ENCODE data around the gene POLL. TPM values are rescaled to one million over a fixed set of nuclear protein-coding genes. Genes with fewer than 3 reads are reported as not detected.
"Not testable (repeated sequence)": the region's sequence is repeated elsewhere in the genome, so short reads cannot be mapped to it uniquely, and the experiment has no call there.

Gene POLL
- total RNA-seq = 10 to 100 TPM; 31.9 to 35.9 TPM

- ChIA-PET CTCF (interaction anchor here (0.6 to 4.5 kb wide), 8 partner anchors 14 to 426 kb away, joined by 3 to 30 read pairs (median 4); no protein-coding TSS in a partner anchor), POLR2A (interaction anchor here (0.5 to 1.7 kb wide), 9 partner anchors 9 to 285 kb away, joined by 3 to 5 read pairs (median 3); partner anchors contain the start of genes FBXW4 and OGA)
- peaks cover 12% of the 10 kb centered on the region for H3K36me3 Mint-ChIP-seq (ENCODE audit: low read depth)
- no peaks in the 10 kb centered on the region for H3K9me3 Mint-ChIP-seq
- H3K27ac Mint-ChIP-seq = peak within 1 kb of the TSS; percentile 74
- peaks cover 24% of the 10 kb centered on the region for H3K4me1 Mint-ChIP-seq
- no peaks in the 10 kb centered on the region for H3K27me3 Mint-ChIP-seq
- DNase-seq = peak; percentile 93
- H3K4me3 Mint-ChIP-seq = peak within 1 kb of the TSS; percentile 90
These were observed at the start of gene POLL, which contains the start of gene DPCD for GRCh38 chr10:101587725-101588653. TSS of gene POLL (minus strand) at chr10:101588257. CDS start at chr10:101587360, 897 bp downstream. TSS of gene DPCD (plus strand) at chr10:101588321. CDS start at chr10:101588337, 16 bp downstream.

GRCh38 chr10:101633510-101633909 lies 45.5 kb upstream of the POLL start:
- H3K27me3 Mint-ChIP-seq, H3K4me1 Mint-ChIP-seq, CTCF ChIA-PET, DNase-seq, H3K27ac Mint-ChIP-seq, H3K9me3 Mint-ChIP-seq, H3K4me3 Mint-ChIP-seq: not testable (repeated sequence)
- POLR2A ChIA-PET = interaction anchor here (0.6 kb wide), 1 partner anchor 490 kb away, joined by 3 read pairs; no protein-coding TSS in a partner anchor
- peaks cover 19% of the 10 kb centered on the region for H3K36me3 Mint-ChIP-seq (ENCODE audit: low read depth)

- Mint-ChIP-seq H3K27me3 (no peaks in the 10 kb centered on the region), H3K4me3 (no peak overlapping the region), H3K4me1 (no peaks in the 10 kb centered on the region), H3K36me3 (ENCODE audit: low read depth) (peaks cover 12% of the 10 kb centered on the region), H3K9me3 (no peaks in the 10 kb centered on the region), H3K27ac (no peak overlapping the region)
- ChIA-PET POLR2A (no interaction called here), CTCF (no interaction called here)
- DNase-seq = no peak
These were observed 43.9 kb upstream of the POLL start for GRCh38 chr10:101631821-101632475.

GRCh38 chr10:101630633-101630920 lies 42.5 kb upstream of the POLL start:
- Mint-ChIP-seq H3K36me3 (ENCODE audit: low read depth) (peaks cover 8% of the 10 kb centered on the region), H3K27ac (no peak overlapping the region), H3K4me3 (no peak overlapping the region), H3K27me3 (no peaks in the 10 kb centered on the region), H3K4me1 (no peaks in the 10 kb centered on the region), H3K9me3 (no peaks in the 10 kb centered on the region)
- POLR2A ChIA-PET = no interaction called here
- no peak for DNase-seq
- CTCF ChIA-PET = interaction anchor here (1.0 kb wide), 1 partner anchor 14 kb away, joined by 3 read pairs; no protein-coding TSS in a partner anchor

GRCh38 chr10:101629837-101630632 lies 42.0 kb upstream of the POLL start:
- Mint-ChIP-seq H3K4me3 (no peak overlapping the region), H3K4me1 (no peaks in the 10 kb centered on the region), H3K27ac (no peak overlapping the region), H3K36me3 (ENCODE audit: low read depth) (peaks cover 8% of the 10 kb centered on the region), H3K27me3 (no peaks in the 10 kb centered on the region), H3K9me3 (no peaks in the 10 kb centered on the region)
- ChIA-PET POLR2A (no interaction called here), CTCF (no interaction called here)
- DNase-seq = no peak

- CTCF ChIA-PET = no interaction called here
- no peaks in the 10 kb centered on the region for H3K9me3 Mint-ChIP-seq
- POLR2A ChIA-PET = no interaction called here
- no peak for DNase-seq
- no peaks in the 10 kb centered on the region for H3K4me1 Mint-ChIP-seq
- H3K27me3 Mint-ChIP-seq = no peaks in the 10 kb centered on the region
- H3K27ac Mint-ChIP-seq = no peak overlapping the region
- peaks cover 11% of the 10 kb centered on the region for H3K36me3 Mint-ChIP-seq (ENCODE audit: low read depth)
- H3K4me3 Mint-ChIP-seq = no peak overlapping the region
These were observed 37.9 kb upstream of the POLL start for GRCh38 chr10:101625821-101626412.

GRCh38 chr10:101624526-101625102 lies 36.6 kb upstream of the POLL start:
- DNase-seq = no peak
- Mint-ChIP-seq H3K27ac (no peak overlapping the region), H3K4me3 (no peak overlapping the region), H3K4me1 (no peaks in the 10 kb centered on the region), H3K9me3 (no peaks in the 10 kb centered on the region), H3K36me3 (ENCODE audit: low read depth) (peaks cover 11% of the 10 kb centered on the region), H3K27me3 (no peaks in the 10 kb centered on the region)
- ChIA-PET POLR2A (no interaction called here), CTCF (interaction anchor here (1.5 kb wide), 1 partner anchor 22 kb away, joined by 5 read pairs; no protein-coding TSS in a partner anchor)

GRCh38 chr10:101623528-101623927 lies 35.5 kb upstream of the POLL start:
- no peaks in the 10 kb centered on the region for H3K27me3 Mint-ChIP-seq
- H3K4me3 Mint-ChIP-seq = no peak overlapping the region
- H3K9me3 Mint-ChIP-seq = no peaks in the 10 kb centered on the region
- H3K27ac Mint-ChIP-seq = no peak overlapping the region
- POLR2A ChIA-PET = no interaction called here
- H3K36me3 Mint-ChIP-seq (ENCODE audit: low read depth) = peaks cover 11% of the 10 kb centered on the region
- CTCF ChIA-PET = interaction anchor here (1.2 kb wide), 1 partner anchor 21 kb away, joined by 3 read pairs; no protein-coding TSS in a partner anchor
- H3K4me1 Mint-ChIP-seq = no peaks in the 10 kb centered on the region
- DNase-seq = no peak

GRCh38 chr10:101619983-101620382 lies 31.9 kb upstream of the POLL start:
- Mint-ChIP-seq H3K4me1 (no peaks in the 10 kb centered on the region), H3K9me3 (no peaks in the 10 kb centered on the region), H3K36me3 (ENCODE audit: low read depth) (peaks cover 13% of the 10 kb centered on the region), H3K27me3 (no peaks in the 10 kb centered on the region), H3K4me3 (no peak overlapping the region), H3K27ac (no peak overlapping the region)
- DNase-seq = no peak
- POLR2A ChIA-PET = no interaction called here
- CTCF ChIA-PET = no interaction called here

GRCh38 chr10:101618871-101619270 lies 30.8 kb upstream of the POLL start:
- Mint-ChIP-seq H3K27me3 (no peaks in the 10 kb centered on the region), H3K27ac (no peak overlapping the region), H3K4me1 (no peaks in the 10 kb centered on the region), H3K4me3 (no peak overlapping the region), H3K9me3 (no peaks in the 10 kb centered on the region), H3K36me3 (ENCODE audit: low read depth) (peaks cover 13% of the 10 kb centered on the region)
- ChIA-PET CTCF (interaction anchor here (2.8 kb wide), 1 partner anchor 17 kb away, joined by 8 read pairs; no protein-coding TSS in a partner anchor), POLR2A (no interaction called here)
- DNase-seq = no peak

- CTCF ChIA-PET = interaction anchor here (1.1 to 2.8 kb wide), 2 partner anchors 13 to 16 kb away, joined by 3 to 8 read pairs; no protein-coding TSS in a partner anchor
- POLR2A ChIA-PET = no interaction called here
- no peak overlapping the region for H3K27ac Mint-ChIP-seq
These were observed 29.9 kb upstream of the POLL start for GRCh38 chr10:101617824-101618568.

More at GRCh38 chr10:101617824-101618568, 29.9 kb upstream of the POLL start:
- Mint-ChIP-seq H3K4me3 (no peak overlapping the region), H3K9me3 (no peaks in the 10 kb centered on the region), H3K36me3 (ENCODE audit: low read depth) (peaks cover 10% of the 10 kb centered on the region), H3K4me1 (no peaks in the 10 kb centered on the region), H3K27me3 (no peaks in the 10 kb centered on the region)
- DNase-seq = no peak
